Neural progenitor cell (in vitro differentiated cells): ENCODE data around the gene KCNH2. TPM values are rescaled to one million over a fixed set of nuclear protein-coding genes. Genes with fewer than 3 reads are reported as not detected.
A peak's percentile ranks its signal among the peaks of the same experiment; 100 is the strongest.

Experiments used
- DNase-seq: peaks from one replicate; pipeline ENCODE4 v3.0.0-alpha.2; 2016; ENCODE audit warnings: low spot score
- H2AFZ ChIP-seq: fragments of 200-600 bp; sonication (generic); replicated peaks from 2 replicates; pipeline ENCODE4 v1.6.1; 2016; ENCODE audit warnings: antibody characterized with exemption
- H3F3A ChIP-seq: fragments of 200-600 bp; sonication (generic); 2 replicates; pipeline ENCODE4 v1.6.1; 2016; ENCODE audit warnings: antibody characterized with exemption, low read depth
- H3K27ac ChIP-seq: fragments of 200-600 bp; sonication (generic); 2 replicates; pipeline ENCODE4 v1.5.1; 2016; ENCODE audit warnings: mild to moderate bottlenecking
- H3K27me3 ChIP-seq: fragments of 200-600 bp; sonication (generic); 2 replicates; pipeline ENCODE4 v1.6.1; 2016; ENCODE audit warnings: mild to moderate bottlenecking, moderate library complexity
- H3K36me3 ChIP-seq: fragments of 200-600 bp; sonication (generic); 2 replicates; pipeline ENCODE4 v1.5.1; 2016
- H3K4me1 ChIP-seq: fragments of 200-600 bp; sonication (generic); 2 replicates; pipeline ENCODE4 v1.6.1; 2016; ENCODE audit warnings: mixed run types
- H3K4me2 ChIP-seq: fragments of 200-600 bp; sonication (generic); 2 replicates; pipeline ENCODE4 v1.6.1; 2016
- H3K4me3 ChIP-seq: fragments of 200-600 bp; sonication (generic); 2 replicates; pipeline ENCODE4 v1.5.1; 2016
- H3K79me2 ChIP-seq: fragments of 200-600 bp; sonication (generic); 2 replicates; pipeline ENCODE4 v1.6.1; 2016; ENCODE audit warnings: low read depth
- H3K9ac ChIP-seq: fragments of 200-600 bp; sonication (generic); 2 replicates; pipeline ENCODE4 v1.6.1; 2016
- H3K9me3 ChIP-seq: fragments of 200-600 bp; sonication (generic); 2 replicates; pipeline ENCODE4 v1.5.1; 2016; ENCODE audit warnings: low read depth
- H4K20me1 ChIP-seq: fragments of 200-600 bp; sonication (generic); 2 replicates; pipeline ENCODE4 v1.6.1; 2016; ENCODE audit warnings: low read depth
- H3K27ac Mint-ChIP-seq: 3 replicates; pipeline ENCODE4 v1.8.0; 2021; ENCODE audit warnings: mixed read lengths
- H3K27me3 Mint-ChIP-seq: 2 replicates; pipeline ENCODE4 v1.8.0; 2022; ENCODE audit warnings: low read depth, mild to moderate bottlenecking, inconsistent platforms, moderate library complexity, mixed read lengths; ENCODE audit not compliant: insufficient read depth
- H3K36me3 Mint-ChIP-seq: 3 replicates; pipeline ENCODE4 v1.8.0; 2021; ENCODE audit warnings: mixed read lengths
- H3K4me1 Mint-ChIP-seq: 3 replicates; pipeline ENCODE4 v1.8.0; 2021; ENCODE audit warnings: mixed read lengths
- H3K4me3 Mint-ChIP-seq: 3 replicates; pipeline ENCODE4 v1.8.0; 2021; ENCODE audit warnings: mild to moderate bottlenecking, moderate library complexity, mixed read lengths
- H3K9me3 Mint-ChIP-seq: 3 replicates; pipeline ENCODE4 v1.8.0; 2020; ENCODE audit warnings: mixed read lengths
- EZH2 ChIP-seq: fragments of 200-600 bp; sonication (generic); IDR thresholded peaks from 2 replicates; pipeline ENCODE4 v1.6.1; 2017; ENCODE audit warnings: antibody characterized with exemption, mild to moderate bottlenecking, moderate library complexity
- EZH2phosphoT487 ChIP-seq: fragments of 200-600 bp; sonication (generic); IDR thresholded peaks from 2 replicates; pipeline ENCODE4 v1.6.1; 2017; ENCODE audit warnings: antibody characterized with exemption
- total RNA-seq: library from RNA; depleted of rRNA; stranded (reverse); fragments of >200 nt; gene quantifications from 2 replicates; pipeline ENCODE4 v1.2.3, GENCODE V29; 2015; ENCODE audit warnings: low replicate concordance
- TF ChIP-seq, protein P1 (sequence below): fragments of 200-600 bp; sonication (generic); IDR thresholded peaks from 2 replicates; pipeline ENCODE4 v1.5.1; 2017; ENCODE audit warnings: antibody characterized with exemption, mild to moderate bottlenecking

The KCNH2 gene
- total RNA-seq, 1 donor from 2014 or later: 2.6 TPM

DNA sequence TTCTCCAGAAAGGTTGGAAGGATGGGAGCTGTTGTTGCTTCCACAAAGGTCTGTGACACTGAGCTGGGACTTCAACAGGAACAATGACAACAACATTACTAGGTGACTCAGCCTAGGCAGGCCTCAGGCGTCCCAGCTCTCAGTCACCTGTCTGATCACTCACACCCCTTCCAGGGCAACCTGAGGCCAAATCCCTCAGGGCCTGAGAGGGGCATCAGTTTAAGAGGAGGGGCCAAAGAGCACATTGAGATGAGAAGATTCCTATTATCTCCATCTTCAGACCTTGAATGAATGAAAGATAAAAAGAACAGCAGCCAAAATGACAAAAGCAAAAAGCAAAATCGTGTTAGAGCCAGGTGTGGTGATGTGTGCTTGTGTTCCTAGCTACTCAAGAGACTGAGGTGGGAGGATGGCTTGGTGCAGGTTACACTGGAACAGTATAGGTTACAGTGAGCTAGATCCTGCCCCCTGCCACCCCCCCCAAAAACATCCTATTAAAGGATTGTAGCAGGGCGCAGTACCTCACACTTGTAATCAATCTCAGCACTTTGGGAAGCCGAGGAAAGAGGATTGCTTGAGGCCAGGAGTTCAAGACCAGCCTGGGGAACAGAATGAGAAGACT, 46.4 kb upstream of the KCNH2 start, which contains the start of gene ATG9B:
Gene ATG9B, minus strand, starts transcription at position 60 of the 622 bp plus-strand sequence. CDS start 71 bp downstream, outside the sequence.
- Histone ChIP-seq H3K36me3 (no peaks in the 10 kb centered on the region), H3K4me2 (no peak within 1 kb of the TSS)
- peaks cover 17% of the 10 kb centered on the region for H3K27me3 Mint-ChIP-seq

DNA sequence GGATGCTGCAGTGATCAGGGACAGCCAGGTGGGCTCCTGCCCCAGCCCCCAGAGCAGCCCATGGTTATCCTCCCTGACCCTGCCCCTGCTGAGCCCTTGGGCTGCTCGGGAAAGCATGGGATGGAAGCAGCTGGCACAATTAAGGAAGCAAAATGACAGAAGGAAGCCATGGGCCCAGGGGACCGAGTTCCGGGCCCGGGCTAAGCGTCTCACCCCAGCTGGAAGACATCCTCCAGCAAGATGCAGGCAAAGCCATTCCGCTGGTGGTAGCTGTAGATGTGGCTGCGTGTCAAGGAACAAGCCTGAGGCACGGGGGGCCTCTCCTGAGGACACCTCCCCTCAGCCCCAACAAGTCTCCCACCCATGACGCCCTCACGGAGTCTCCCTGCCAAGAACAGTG, 45.1 kb upstream of the KCNH2 start:
- no peak for DNase-seq
- H4K20me1 ChIP-seq: no peaks in the 10 kb centered on the region
- no peaks in the 10 kb centered on the region for H3K36me3 Mint-ChIP-seq
- H3K27ac Mint-ChIP-seq: no peak overlapping the region
- peaks cover 43% of the 10 kb centered on the region for H3K27me3 ChIP-seq
- peaks cover 59% of the 10 kb centered on the region for H3K4me1 Mint-ChIP-seq
- H3K27me3 Mint-ChIP-seq: peaks cover 16% of the 10 kb centered on the region
- peaks cover 40% of the 10 kb centered on the region for H3K4me1 ChIP-seq
- no peaks in the 10 kb centered on the region for H3K79me2 ChIP-seq
- no peak overlapping the region for H3K4me2 ChIP-seq
- TF ChIP-seq, protein P1, sequence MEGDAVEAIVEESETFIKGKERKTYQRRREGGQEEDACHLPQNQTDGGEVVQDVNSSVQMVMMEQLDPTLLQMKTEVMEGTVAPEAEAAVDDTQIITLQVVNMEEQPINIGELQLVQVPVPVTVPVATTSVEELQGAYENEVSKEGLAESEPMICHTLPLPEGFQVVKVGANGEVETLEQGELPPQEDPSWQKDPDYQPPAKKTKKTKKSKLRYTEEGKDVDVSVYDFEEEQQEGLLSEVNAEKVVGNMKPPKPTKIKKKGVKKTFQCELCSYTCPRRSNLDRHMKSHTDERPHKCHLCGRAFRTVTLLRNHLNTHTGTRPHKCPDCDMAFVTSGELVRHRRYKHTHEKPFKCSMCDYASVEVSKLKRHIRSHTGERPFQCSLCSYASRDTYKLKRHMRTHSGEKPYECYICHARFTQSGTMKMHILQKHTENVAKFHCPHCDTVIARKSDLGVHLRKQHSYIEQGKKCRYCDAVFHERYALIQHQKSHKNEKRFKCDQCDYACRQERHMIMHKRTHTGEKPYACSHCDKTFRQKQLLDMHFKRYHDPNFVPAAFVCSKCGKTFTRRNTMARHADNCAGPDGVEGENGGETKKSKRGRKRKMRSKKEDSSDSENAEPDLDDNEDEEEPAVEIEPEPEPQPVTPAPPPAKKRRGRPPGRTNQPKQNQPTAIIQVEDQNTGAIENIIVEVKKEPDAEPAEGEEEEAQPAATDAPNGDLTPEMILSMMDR: no peak
- no peak for TF ChIP-seq EZH2
- no peak for TF ChIP-seq EZH2phosphoT487
- H3K9me3 ChIP-seq: no peaks in the 10 kb centered on the region
- H3K9me3 Mint-ChIP-seq: no peaks in the 10 kb centered on the region
- no peak overlapping the region for H3K27ac ChIP-seq
- H3K4me3 ChIP-seq: no peak overlapping the region
- no peak overlapping the region for H3K4me3 Mint-ChIP-seq
- peaks cover 42% of the 10 kb centered on the region for H3F3A ChIP-seq
- H3K36me3 ChIP-seq: no peaks in the 10 kb centered on the region
- no peak overlapping the region for H2AFZ ChIP-seq
- H3K9ac ChIP-seq: no peak overlapping the region

More for the DNA sequence above, 46.4 kb upstream of the KCNH2 start, which contains the start of gene ATG9B:
- H3K4me1 Mint-ChIP-seq: peaks cover 60% of the 10 kb centered on the region
- peaks cover 30% of the 10 kb centered on the region for H3K27me3 ChIP-seq
- peak within 1 kb of the TSS; percentile 68 for H3K27ac Mint-ChIP-seq
- H3K9ac ChIP-seq: no peak within 1 kb of the TSS
- no peaks in the 10 kb centered on the region for H3K36me3 Mint-ChIP-seq
- peaks cover 32% of the 10 kb centered on the region for H3K4me1 ChIP-seq
- TF ChIP-seq, protein P1: no peak
- TF ChIP-seq EZH2 (no peak), EZH2phosphoT487 (no peak)
- H3K9me3 ChIP-seq: no peaks in the 10 kb centered on the region
- no peaks in the 10 kb centered on the region for H4K20me1 ChIP-seq
- no peak within 1 kb of the TSS for H2AFZ ChIP-seq
- no peak for DNase-seq
- no peak within 1 kb of the TSS for H3K27ac ChIP-seq
- H3K4me3 Mint-ChIP-seq: no peak within 1 kb of the TSS
- no peak within 1 kb of the TSS for H3K4me3 ChIP-seq
- peaks cover 2% of the 10 kb centered on the region for H3K79me2 ChIP-seq
- H3K9me3 Mint-ChIP-seq: no peaks in the 10 kb centered on the region
- H3F3A ChIP-seq: peaks cover 37% of the 10 kb centered on the region

DNA sequence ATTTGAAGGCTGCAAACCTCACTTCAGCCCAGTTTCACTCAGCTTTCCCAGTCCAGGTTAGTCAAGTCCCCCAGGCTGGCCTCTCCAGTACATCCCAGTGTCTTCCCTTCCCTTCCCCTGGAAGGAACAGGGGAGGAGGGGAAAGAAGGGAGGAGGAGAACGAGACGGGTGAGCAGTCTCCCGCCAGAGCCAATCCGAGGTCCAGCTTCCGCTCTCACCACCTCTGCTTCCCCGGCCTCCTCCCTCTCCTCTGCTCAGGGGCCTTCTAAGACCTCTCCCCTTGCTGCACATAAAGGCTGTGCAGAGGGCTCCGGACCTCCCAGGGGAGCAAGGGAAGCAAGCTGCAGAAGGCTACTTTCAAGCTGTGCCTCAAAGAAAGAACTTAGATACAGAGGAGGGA, 42.1 kb upstream of the KCNH2 start:
- Histone ChIP-seq H3K4me1 (peaks cover 32% of the 10 kb centered on the region), H4K20me1 (no peaks in the 10 kb centered on the region), H3K9me3 (no peaks in the 10 kb centered on the region), H3K27me3 (peaks cover 48% of the 10 kb centered on the region), H3F3A (peaks cover 31% of the 10 kb centered on the region), H3K27ac (peak overlapping the region; percentile 52), H3K9ac (no peak overlapping the region), H3K36me3 (no peaks in the 10 kb centered on the region), H3K4me2 (peak overlapping the region; percentile 61), H3K4me3 (peak overlapping the region; percentile 18), H2AFZ (peak overlapping the region; percentile 84), H3K79me2 (no peaks in the 10 kb centered on the region)
- no peak for TF ChIP-seq EZH2phosphoT487
- TF ChIP-seq, protein P1: no peak
- no peak for TF ChIP-seq EZH2
- H3K9me3 Mint-ChIP-seq: no peaks in the 10 kb centered on the region
- DNase-seq: peak; percentile 77
- H3K36me3 Mint-ChIP-seq: peaks cover 4% of the 10 kb centered on the region
- H3K4me1 Mint-ChIP-seq: peaks cover 56% of the 10 kb centered on the region
- peaks cover 16% of the 10 kb centered on the region for H3K27me3 Mint-ChIP-seq
- H3K27ac Mint-ChIP-seq: peak overlapping the region; percentile 84
- peak overlapping the region; percentile 60 for H3K4me3 Mint-ChIP-seq
